ENCODE measurements around the gene LGR4. TPM values are rescaled to one million over a fixed set of nuclear protein-coding genes. Genes with fewer than 3 reads are reported as not detected.

LGR4 gene
- total and polyA plus RNA-seq, 2 of the 13 experiments (the other 11 are each of a cell fraction or from before 2014, with no cell fraction given): 42.1 to 68.7 TPM

DNA sequence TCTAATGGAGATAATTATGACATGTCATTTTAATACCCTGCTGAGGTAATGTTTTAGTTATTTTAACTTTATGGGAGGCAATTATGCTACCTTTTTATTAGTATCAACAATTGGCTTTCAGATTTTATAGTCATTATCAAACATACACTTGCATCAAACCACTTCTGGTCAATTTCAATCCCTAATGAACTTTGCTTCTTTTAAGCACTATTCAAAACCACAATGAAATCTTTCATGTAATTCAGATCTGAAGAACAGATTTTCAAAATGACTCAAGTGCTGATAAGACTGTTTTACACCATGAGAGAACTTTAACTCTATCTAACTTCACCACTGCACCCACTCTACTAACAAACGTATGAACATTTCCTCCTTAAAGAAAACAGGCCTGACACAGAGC, 83.7 kb downstream of the LGR4 start:
- Histone ChIP-seq H3K36me3 (replicated peaks in 1 of 2; ENCODE audit: control insufficient read depth in 1 of 2, insufficient read depth in 2 of 2, low read length in 2 of 2) (peaks cover 11 to 46% of the 10 kb centered on the region in 2 experiments), H3K27ac (ENCODE audit: extremely low read length, insufficient read depth, low read length) (no peak overlapping the region), H2AFZ (ENCODE audit: low read length) (no peak overlapping the region), H3K4me1 (ENCODE audit: insufficient read depth, low read length) (peaks cover 68% of the 10 kb centered on the region), H4K20me1 (ENCODE audit: insufficient read depth, low read length) (no peaks in the 10 kb centered on the region), H3K79me2 (ENCODE audit: insufficient read depth, low read length) (peaks cover 35% of the 10 kb centered on the region), H3K27me3 (ENCODE audit: control insufficient read depth in 1 of 2, insufficient read depth in 2 of 2, low read length in 2 of 2) (no peaks in the 10 kb centered on the region), H3K9ac (ENCODE audit: insufficient read depth, low read depth, low read length) (no peak overlapping the region), H3K4me2 (ENCODE audit: low read depth, low read length) (no peak overlapping the region), H3K4me3 (replicated peaks in 1 of 3; ENCODE audit: insufficient read depth in 1 of 3, low read depth in 2 of 3, low read length in 3 of 3) (no peak overlapping the region), H3K9me3 (ENCODE audit: low read length) (no peaks in the 10 kb centered on the region)
- no TSS peak for BruUV-seq (replicated peaks)
- ATAC-seq (no peak), DNase-seq (ENCODE audit: low spot score) (no peak), FAIRE-seq (no peak)
- 86% methylated on average over 1 of the region's 1 CpG for WGBS (ENCODE audit: low lambda C conversion rate)
- TF ChIP-seq HDAC1 (CRISPR knock-in tag; IDR thresholded peaks at IDR 0.05) (no peak), ZBTB39 (CRISPR knock-in tag; IDR thresholded peaks at IDR 0.05) (no peak), ZNF20 (CRISPR knock-in tag; IDR thresholded peaks at IDR 0.05) (no peak), ZNF18 (CRISPR knock-in tag; IDR thresholded peaks at IDR 0.05; ENCODE audit: insufficient replicate concordance) (no peak), ZNF367 (CRISPR knock-in tag; IDR thresholded peaks at IDR 0.05; ENCODE audit: borderline replicate concordance) (no peak)
- in situ Hi-C loops (cut with HindIII; ENCODE audit: extremely low pct_ligation_motif_present, low pct_unique_long_range_greater_than_20kb): no loop called here
- POLR2A ChIA-PET: no interaction called here
- intact Hi-C loops (cut with micrococcal nuclease; ENCODE audit: unreplicated experiment): no loop called here
- CTCF ChIA-PET (ENCODE audit: low intra/inter-chr PET ratio, low total read pairs): no interaction called here

Data from HepG2 (cell line).